GM12891 (cell line): ENCODE results near the gene TMEM45A.
"Not testable (repeated sequence)": the region's sequence is repeated elsewhere in the genome, so short reads cannot be mapped to it uniquely, and the experiment has no call there.

ENCODE experiments used
- DNase-seq: peaks from one replicate; pipeline ENCODE4 v3.0.0; 2011; ENCODE audit warnings: low spot score; ENCODE audit not compliant: insufficient read length
- FAIRE-seq: peaks from 2 replicates; lab custom pipeline; 2011; peaks lifted over from hg19 to GRCh38; lab: Jason Lieb, UNC
- PAX5 ChIP-seq: IDR thresholded peaks from 2 replicates; pipeline ENCODE4 v1.6.1; 2011; ENCODE audit warnings: low read length, moderate library complexity, mild to moderate bottlenecking; ENCODE audit not compliant: insufficient read depth, severe bottlenecking
- POLR2A ChIP-seq: IDR thresholded peaks from 2 replicates; pipeline ENCODE4 v1.6.1; 2011; ENCODE audit warnings: low read depth, low read length, control low read depth
- POLR2AphosphoS5 ChIP-seq: IDR thresholded peaks from 2 replicates; pipeline ENCODE4 v1.6.1; 2011; ENCODE audit warnings: low read depth, low read length, control low read depth
- POU2F2 ChIP-seq: IDR thresholded peaks from 2 replicates; pipeline ENCODE4 v1.6.1; 2011; ENCODE audit warnings: low read depth, mild to moderate bottlenecking, control low read depth, low read length, moderate library complexity
- SPI1 ChIP-seq: IDR thresholded peaks from 2 replicates; pipeline ENCODE4 v1.6.1; 2011; ENCODE audit warnings: low read depth, low read length, control low read depth
- TAF1 ChIP-seq: IDR thresholded peaks from 2 replicates; pipeline ENCODE4 v1.6.1; 2011; ENCODE audit warnings: low read depth, low read length, control low read depth

The TMEM45A gene

GRCh38 chr3:100563228-100563627 lies 70.8 kb downstream of the TMEM45A start:
- no peak for DNase-seq
- FAIRE-seq = no peak
- TF ChIP-seq POLR2AphosphoS5 (no peak), PAX5 (no peak), POLR2A (no peak), TAF1 (no peak), SPI1 (no peak), POU2F2 (no peak)

GRCh38 chr3:100563652-100564211 lies 71.3 kb downstream of the TMEM45A start:
- TF ChIP-seq PAX5 = no peak
- TF ChIP-seq POLR2AphosphoS5 = no peak
- TF ChIP-seq SPI1 = no peak
- TF ChIP-seq POLR2A = no peak
- no peak for TF ChIP-seq POU2F2
- no peak for TF ChIP-seq TAF1
- no peak for FAIRE-seq
- no peak for DNase-seq

GRCh38 chr3:100570811-100571210 lies 78.4 kb downstream of the TMEM45A start:
- TF ChIP-seq POLR2A (no peak), POU2F2 (no peak), TAF1 (no peak), SPI1 (no peak), POLR2AphosphoS5 (no peak), PAX5 (no peak)
- DNase-seq (no peak), FAIRE-seq (no peak)

GRCh38 chr3:100574536-100574935 lies 82.1 kb downstream of the TMEM45A start:
- FAIRE-seq = no peak
- DNase-seq = no peak
- no peak for TF ChIP-seq POLR2A
- TF ChIP-seq TAF1 = no peak
- TF ChIP-seq POU2F2 = no peak
- TF ChIP-seq PAX5 = no peak
- no peak for TF ChIP-seq SPI1
- no peak for TF ChIP-seq POLR2AphosphoS5

- DNase-seq = no peak
- no peak for TF ChIP-seq POLR2AphosphoS5
- TF ChIP-seq POLR2A = no peak
- no peak for TF ChIP-seq PAX5
- TF ChIP-seq POU2F2 = no peak
- TF ChIP-seq SPI1 = no peak
- no peak for TF ChIP-seq TAF1
- FAIRE-seq = no peak
Observed at GRCh38 chr3:100575704-100576103, 83.3 kb downstream of the TMEM45A start.

- DNase-seq = no peak
- FAIRE-seq = no peak
- TF ChIP-seq POLR2A (no peak), SPI1 (no peak), PAX5 (no peak), POU2F2 (no peak), POLR2AphosphoS5 (no peak), TAF1 (no peak)
Observed at GRCh38 chr3:100577382-100578008, 85.1 kb downstream of the TMEM45A start.

GRCh38 chr3:100578646-100579045 lies 86.2 kb downstream of the TMEM45A start:
- DNase-seq (no peak), FAIRE-seq (no peak)
- TF ChIP-seq POU2F2 (no peak), POLR2A (no peak), POLR2AphosphoS5 (no peak), PAX5 (no peak), TAF1 (no peak)

- FAIRE-seq = no peak
- TF ChIP-seq PAX5 (no peak), TAF1 (no peak), SPI1 (no peak), POU2F2 (no peak), POLR2A (no peak), POLR2AphosphoS5 (no peak)
- no peak for DNase-seq
Observed at GRCh38 chr3:100580147-100580546, 87.7 kb downstream of the TMEM45A start.

- TF ChIP-seq POLR2A (no peak), POU2F2 (no peak), POLR2AphosphoS5 (no peak), SPI1 (no peak), PAX5 (no peak), TAF1 (no peak)
- FAIRE-seq (no peak), DNase-seq (no peak)
Observed at GRCh38 chr3:100581650-100582049, 89.2 kb downstream of the TMEM45A start.

- DNase-seq, FAIRE-seq: not testable (repeated sequence)
Observed at GRCh38 chr3:100582157-100582556, 89.7 kb downstream of the TMEM45A start.
